Transverse colon (tissue), 4 donors: ENCODE measurements around the gene EIF5A. TPM values are rescaled to one million over a fixed set of nuclear protein-coding genes. Genes with fewer than 3 reads are reported as not detected.
A peak's percentile ranks its signal among the peaks of the same experiment; 100 is the strongest.

Experiments used
- DNase-seq: peaks from one replicate; pipeline ENCODE4 v3.0.0-alpha.2; 2019
- H3K27ac ChIP-seq, 4 donors: fragments of 200-600 bp; sonication (generic); 2 replicates each; pipeline ENCODE4 v1.5.1; 2016 to 2018; ENCODE audit warnings: inconsistent platforms in 4 of 4
- H3K27me3 ChIP-seq: fragments of 200-600 bp; sonication (generic); 2 replicates; pipeline ENCODE4 v1.5.1; 2017; ENCODE audit warnings: inconsistent platforms
- H3K36me3 ChIP-seq, 4 donors: fragments of 200-600 bp; sonication (generic); 2 replicates each; pipeline ENCODE4 v1.5.1; 2017 to 2019; ENCODE audit warnings: inconsistent platforms in 4 of 4
- H3K4me1 ChIP-seq, 4 donors: fragments of 200-600 bp; sonication (generic); 2 replicates each; pipeline ENCODE4 v1.5.1; 2017 to 2020; ENCODE audit warnings: inconsistent platforms in 4 of 4
- H3K4me3 ChIP-seq, 4 donors: fragments of 200-600 bp; sonication (generic); 1 replicate in 1 of 4; 2 replicates in 3 of 4; pipeline versions ENCODE4 v1.5.1 to v1.6.1; 2017 to 2019; ENCODE audit warnings: inconsistent platforms in 4 of 4
- H3K9me3 ChIP-seq, 2 donors: fragments of 200-600 bp; sonication (generic); 2 replicates each; pipeline ENCODE4 v1.5.1; 2017 to 2019; ENCODE audit warnings: inconsistent platforms in 2 of 2
- EP300 ChIP-seq: sonication (generic); formaldehyde crosslinking; IDR thresholded peaks from one replicate; pipeline ENCODE4 v1.6.1; 2017; ENCODE audit warnings: antibody characterized with exemption, low read depth
- POLR2A ChIP-seq: fragments of 450-650 bp; IDR thresholded peaks from one replicate; pipeline ENCODE4 v1.6.1; 2016; ENCODE audit warnings: antibody characterized with exemption, mild to moderate bottlenecking, moderate library complexity
- POLR2AphosphoS5 ChIP-seq, 3 donors: sonication (generic); formaldehyde crosslinking; IDR thresholded peaks; one replicate each; pipeline ENCODE4 v1.6.1; 2016; ENCODE audit warnings: antibody characterized with exemption in 3 of 3
- WGBS, 2 donors: methylation state at CpG; one replicate each; pipeline ENCODE4 v1.1.5; 2018; ENCODE audit warnings: low coverage in 1 of 2; 5-methylcytosine and 5-hydroxymethylcytosine counted together
- in situ Hi-C, 4 donors: fragments of 200-750 bp; cut with MboI; loops; one replicate each; pipeline versions ENCODE4 v1.15.0 to v1.15.1; 2017; ENCODE audit warnings: low sequenced_read_pairs in 3 of 4, low pct_ligation_motif_present in 1 of 4, low pct_unique_long_range_greater_than_20kb in 1 of 4
- intact Hi-C: fragments of 100-400 bp; cut with DNase I; formaldehyde crosslinking; loops from one replicate; pipeline ENCODE4 v1.15.1; 2023; ENCODE audit warnings: low total_unique reads
- total RNA-seq, 4 donors: library from RNA; depleted of rRNA; stranded (reverse); fragments of >200 nt; gene quantifications; one replicate each; pipeline ENCODE4 v1.1.0, GENCODE V29; 2016
- TF ChIP-seq, protein P1 (sequence below), 5 experiments: fragments of 200-600 bp in 3 of 5; fragments of 450-650 bp in 2 of 5; sonication (generic) in 3 of 5; IDR thresholded peaks; 1 replicate in 2 of 5; 2 replicates in 3 of 5; pipeline ENCODE4 v1.5.1; 2016 to 2017; ENCODE audit warnings: antibody characterized with exemption in 5 of 5, inconsistent platforms in 3 of 5, mild to moderate bottlenecking in 2 of 5, moderate library complexity in 1 of 5

The EIF5A gene
- total RNA-seq, 4 donors from 2014 or later = 91.3 to 188 (median 149) TPM

GRCh38 chr17:7355053-7355452 is 47.6 kb downstream of the EIF5A start, which contains the start of gene TMEM95:
Gene TMEM95 (plus strand): TSS chr17:7355156. CDS start chr17:7355205, 49 bp downstream.
- H3K9me3 ChIP-seq = no peaks in the 10 kb centered on the region
- H3K4me3 ChIP-seq = no peak within 1 kb of the TSS
- peak within 1 kb of the TSS; percentile 22 to 61 (median 39) for H3K27ac ChIP-seq
- in situ Hi-C loops = loop anchor here in 1 of 4 donors (10.0 kb wide), 1 partner anchor 80 kb away; the partner anchor contains the start of genes FGF11 and TMEM102
- no peaks in the 10 kb centered on the region for H3K27me3 ChIP-seq
- peak; percentile 13 for DNase-seq
- TF ChIP-seq POLR2A (no peak), POLR2AphosphoS5 (IDR thresholded peaks at IDR 0.05) (no peak), EP300 (no peak)
- TF ChIP-seq, protein P1, sequence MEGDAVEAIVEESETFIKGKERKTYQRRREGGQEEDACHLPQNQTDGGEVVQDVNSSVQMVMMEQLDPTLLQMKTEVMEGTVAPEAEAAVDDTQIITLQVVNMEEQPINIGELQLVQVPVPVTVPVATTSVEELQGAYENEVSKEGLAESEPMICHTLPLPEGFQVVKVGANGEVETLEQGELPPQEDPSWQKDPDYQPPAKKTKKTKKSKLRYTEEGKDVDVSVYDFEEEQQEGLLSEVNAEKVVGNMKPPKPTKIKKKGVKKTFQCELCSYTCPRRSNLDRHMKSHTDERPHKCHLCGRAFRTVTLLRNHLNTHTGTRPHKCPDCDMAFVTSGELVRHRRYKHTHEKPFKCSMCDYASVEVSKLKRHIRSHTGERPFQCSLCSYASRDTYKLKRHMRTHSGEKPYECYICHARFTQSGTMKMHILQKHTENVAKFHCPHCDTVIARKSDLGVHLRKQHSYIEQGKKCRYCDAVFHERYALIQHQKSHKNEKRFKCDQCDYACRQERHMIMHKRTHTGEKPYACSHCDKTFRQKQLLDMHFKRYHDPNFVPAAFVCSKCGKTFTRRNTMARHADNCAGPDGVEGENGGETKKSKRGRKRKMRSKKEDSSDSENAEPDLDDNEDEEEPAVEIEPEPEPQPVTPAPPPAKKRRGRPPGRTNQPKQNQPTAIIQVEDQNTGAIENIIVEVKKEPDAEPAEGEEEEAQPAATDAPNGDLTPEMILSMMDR (IDR thresholded peaks at IDR 0.05) = no peak
- intact Hi-C loops = loop anchor here (2.0 to 10.0 kb wide), 2 partner anchors 200 to 444 kb away; partner anchors contain the start of gene TNFSF13
- 62% methylated on average over 9 of the region's 10 CpGs; no CpG with 5 or more reads in 1 of the 2 donors for WGBS, 2 donors
- no peaks in the 10 kb centered on the region for H3K36me3 ChIP-seq
- peaks cover 7 to 52% (median 32%) of the 10 kb centered on the region in 4 donors for H3K4me1 ChIP-seq

DNA sequence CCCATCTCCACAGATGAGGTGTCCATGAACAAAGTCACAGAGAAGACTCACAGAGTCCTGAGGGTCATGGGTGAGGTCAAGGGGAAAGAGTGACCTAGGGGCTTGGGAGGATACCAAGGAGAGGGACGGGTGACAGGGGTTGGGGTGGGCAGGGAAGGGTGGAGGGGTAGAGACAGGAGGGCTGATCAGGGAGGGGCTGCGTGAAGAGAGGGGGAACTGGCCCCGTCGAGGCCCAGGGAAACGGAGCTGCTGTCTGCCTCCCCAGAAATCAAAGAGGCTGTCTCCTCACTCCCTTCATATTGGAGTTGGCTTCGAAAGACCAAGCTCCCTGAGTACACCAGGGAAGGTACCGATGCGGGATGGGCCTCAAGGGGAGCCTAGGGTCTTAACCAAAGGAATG is 48.1 kb downstream of the EIF5A start:
- DNase-seq = no peak
- intact Hi-C loops = loop anchor here (2.0 to 10.0 kb wide), 2 partner anchors 199 to 443 kb away; partner anchors contain the start of gene TNFSF13
- H3K36me3 ChIP-seq = no peaks in the 10 kb centered on the region
- TF ChIP-seq POLR2AphosphoS5 (IDR thresholded peaks at IDR 0.05) (no peak), POLR2A (peak; percentile 18), EP300 (no peak)
- TF ChIP-seq, protein P1 (IDR thresholded peaks at IDR 0.05) = no peak
- H3K27ac ChIP-seq = peak overlapping the region; percentile 22 to 61 (median 39)
- H3K27me3 ChIP-seq = no peaks in the 10 kb centered on the region
- H3K4me3 ChIP-seq = no peak overlapping the region
- WGBS, 2 donors = 77 to 79% methylated on average over 5 to 8 of the region's 8 CpGs
- H3K9me3 ChIP-seq = no peaks in the 10 kb centered on the region
- in situ Hi-C loops = loop anchor here in 1 of 4 donors (10.0 kb wide), 1 partner anchor 79 kb away; the partner anchor contains the start of genes FGF11 and TMEM102
- peaks cover 7 to 47% (median 27%) of the 10 kb centered on the region in 4 donors for H3K4me1 ChIP-seq

GRCh38 chr17:7356072-7356549 is 48.7 kb downstream of the EIF5A start:
- no peaks in the 10 kb centered on the region for H3K27me3 ChIP-seq
- 6 to 7% methylated on average over 6 to 12 of the region's 12 CpGs for WGBS, 2 donors
- TF ChIP-seq POLR2A (no peak), EP300 (no peak), POLR2AphosphoS5 (IDR thresholded peaks at IDR 0.05) (peak in 1 of 3 donors; percentile 25)
- TF ChIP-seq, protein P1 (IDR thresholded peaks at IDR 0.05) = peak; percentile 89 to 94 (median 90)
- peaks cover 7 to 41% (median 21%) of the 10 kb centered on the region in 4 donors for H3K4me1 ChIP-seq
- H3K27ac ChIP-seq = peak overlapping the region; percentile 22 to 61 (median 39)
- intact Hi-C loops (loop anchor here (1.0 to 10.0 kb wide), 2 partner anchors 81 to 199 kb away; partner anchors contain the start of gene TNFSF13), in situ Hi-C loops (loop anchor here in 1 of 4 donors (10.0 kb wide), 1 partner anchor 79 kb away; the partner anchor contains the start of genes FGF11 and TMEM102)
- peak; percentile 91 for DNase-seq
- H3K9me3 ChIP-seq = no peaks in the 10 kb centered on the region
- no peaks in the 10 kb centered on the region for H3K36me3 ChIP-seq
- H3K4me3 ChIP-seq = no peak overlapping the region

- Histone ChIP-seq H3K4me3 (no peak overlapping the region), H3K36me3 (no peaks in the 10 kb centered on the region), H3K9me3 (no peaks in the 10 kb centered on the region), H3K4me1 (peaks cover 7 to 40% (median 20%) of the 10 kb centered on the region in 4 donors), H3K27me3 (no peaks in the 10 kb centered on the region), H3K27ac (peak overlapping the region; percentile 22 to 61 (median 39))
- intact Hi-C loops (loop anchor here (1.0 to 10.0 kb wide), 2 partner anchors 81 to 198 kb away; partner anchors contain the start of gene TNFSF13), in situ Hi-C loops (loop anchor here in 1 of 4 donors (10.0 kb wide), 1 partner anchor 78 kb away; the partner anchor contains the start of genes FGF11 and TMEM102)
- DNase-seq = peak; percentile 13
- TF ChIP-seq EP300 (no peak), POLR2AphosphoS5 (IDR thresholded peaks at IDR 0.05) (peak in 1 of 3 donors; percentile 8)
- WGBS, 2 donors = 60% methylated on average over 8 of the region's 8 CpGs; no CpG with 5 or more reads in 1 of the 2 donors
Observed at GRCh38 chr17:7356756-7357155, 49.3 kb downstream of the EIF5A start.
